IMR-90 (cell line): Measurements from ENCODE around the gene PPP1R8.

Experiments used
- BHLHE40 ChIP-seq: fragments of 150-350 bp; IDR thresholded peaks from 2 replicates; pipeline ENCODE4 v1.6.1; 2016; ENCODE audit warnings: mild to moderate bottlenecking, low read depth, low read length
- CTCF ChIP-seq: conservative IDR thresholded peaks from 2 replicates; pipeline ENCODE4 v1.5.1; 2012; ENCODE audit warnings: mild to moderate bottlenecking, low read depth, low read length, improper control_type of control experiment
- RAD21 ChIP-seq: IDR thresholded peaks from 2 replicates; pipeline ENCODE4 v1.6.1; 2012; ENCODE audit warnings: low read length, improper control_type of control experiment
- USF2 ChIP-seq: fragments of 150-350 bp; IDR thresholded peaks from 2 replicates; pipeline ENCODE4 v1.6.1; 2017; ENCODE audit warnings: mild to moderate bottlenecking, antibody characterized with exemption, low read length, low read depth

GRCh38 chr1:27784700-27785099, 45.9 kb upstream of the PPP1R8 start:
- no peak for TF ChIP-seq CTCF
- no peak for TF ChIP-seq BHLHE40
- no peak for TF ChIP-seq RAD21
- no peak for TF ChIP-seq USF2
